Pancreas (tissue), 10 donors: Measurements from ENCODE around the gene CANT1. TPM values are rescaled to one million over a fixed set of nuclear protein-coding genes. Genes with fewer than 3 reads are reported as not detected.

Source experiments
- ATAC-seq, 4 donors: fragments of 200-7000 bp; cut with Tn5 transposase; one replicate each; pipeline versions ENCODE4 v1.8.0 to v1.9.1; 2020; ENCODE audit warnings: mild to moderate bottlenecking in 4 of 4, moderate library complexity in 4 of 4
- DNase-seq, 6 donors: peaks; one replicate each; pipeline ENCODE4 v3.0.0-alpha.2; 2020
- FAIRE-seq: peaks from 2 replicates; lab custom pipeline; 2012; peaks lifted over from hg19 to GRCh38; lab: Jason Lieb, UNC
- H3K27ac ChIP-seq, 4 donors: fragments of 200-600 bp; sonication (generic); 1 replicate in 3 of 4; 2 replicates in 1 of 4; pipeline versions ENCODE4 v1.5.0 to v1.8.0; 2020
- H3K27me3 ChIP-seq, 4 donors: fragments of 200-600 bp; one replicate each; pipeline ENCODE4 v1.8.0; 2021
- H3K36me3 ChIP-seq, 3 donors: fragments of 200-600 bp; sonication (generic) in 1 of 3; one replicate each; pipeline versions ENCODE4 v1.5.0 to v1.8.0; 2020 to 2021
- H3K4me1 ChIP-seq, 3 donors: fragments of 200-600 bp; one replicate each; pipeline ENCODE4 v1.8.0; 2021
- H3K4me3 ChIP-seq, 4 donors: fragments of 200-600 bp; sonication (generic) in 2 of 4; one replicate each; pipeline versions ENCODE4 v1.5.0 to v1.8.0; 2020 to 2021
- H3K9me3 ChIP-seq, 4 donors: fragments of 200-600 bp; one replicate each; pipeline ENCODE4 v1.8.0; 2021
- WGBS, 2 donors: extraction: QIAGEN DNeasy Blood & Tissue Kit; methylation state at CpG; one replicate each; pipeline ENCODE4 v1.1.7; 2013; 5-methylcytosine and 5-hydroxymethylcytosine counted together
- intact Hi-C, 3 donors: fragments of 100-400 bp; cut with DNase I; formaldehyde crosslinking; loops; one replicate each; pipeline versions ENCODE4 v1.11.1 to v1.14.2; 2022
- polyA plus RNA-seq, 2 donors: library from polyadenylated mRNA; stranded (reverse); fragments of 200-250 nt; gene quantifications; one replicate each; pipeline ENCODE4 v1.2.3, GENCODE V29; 2013
- total RNA-seq, 6 donors: library from RNA; stranded (reverse); fragmentation: NEBNext Ultra II Directional in 4 of 6; extraction: Animal tissue kit (Norgen Biotek cat#: 25700) in 4 of 6; gene quantifications; one replicate each; pipeline versions ENCODE4 v1.2.1 to v1.2.4, GENCODE V29; 2021 to 2023
- TF ChIP-seq, protein P1 (sequence below), 4 donors: fragments of 200-600 bp; sonication (generic) in 3 of 4; IDR thresholded peaks; one replicate each; pipeline versions ENCODE4 v1.5.0 to v1.8.0; 2021; ENCODE audit warnings: antibody characterized with exemption in 4 of 4
- donor health status: healthy with polysubstance abuse.
- donor health status: DM: no; HTN: no; CAD: no; lungs with moderate emphysema.
- donor health status: DM: no; HTN: no; CAD: no.
- donor health status: control.
- donor health status: control.
- donor health status: Bipolar disorder and iron deficiency.
- donor health status: DM: yes; HTN: yes; CAD: no.
- donor health status: DM: no; HTN: no; CAD: no.
- donor health status: DM: no; HTN: no; CAD: no.
- donor health status: DM: yes; HTN: yes; CAD: no.

The CANT1 gene
- total and polyA plus RNA-seq, 8 donors = 7.4 to 45.0 (median 25.5) TPM

DNA sequence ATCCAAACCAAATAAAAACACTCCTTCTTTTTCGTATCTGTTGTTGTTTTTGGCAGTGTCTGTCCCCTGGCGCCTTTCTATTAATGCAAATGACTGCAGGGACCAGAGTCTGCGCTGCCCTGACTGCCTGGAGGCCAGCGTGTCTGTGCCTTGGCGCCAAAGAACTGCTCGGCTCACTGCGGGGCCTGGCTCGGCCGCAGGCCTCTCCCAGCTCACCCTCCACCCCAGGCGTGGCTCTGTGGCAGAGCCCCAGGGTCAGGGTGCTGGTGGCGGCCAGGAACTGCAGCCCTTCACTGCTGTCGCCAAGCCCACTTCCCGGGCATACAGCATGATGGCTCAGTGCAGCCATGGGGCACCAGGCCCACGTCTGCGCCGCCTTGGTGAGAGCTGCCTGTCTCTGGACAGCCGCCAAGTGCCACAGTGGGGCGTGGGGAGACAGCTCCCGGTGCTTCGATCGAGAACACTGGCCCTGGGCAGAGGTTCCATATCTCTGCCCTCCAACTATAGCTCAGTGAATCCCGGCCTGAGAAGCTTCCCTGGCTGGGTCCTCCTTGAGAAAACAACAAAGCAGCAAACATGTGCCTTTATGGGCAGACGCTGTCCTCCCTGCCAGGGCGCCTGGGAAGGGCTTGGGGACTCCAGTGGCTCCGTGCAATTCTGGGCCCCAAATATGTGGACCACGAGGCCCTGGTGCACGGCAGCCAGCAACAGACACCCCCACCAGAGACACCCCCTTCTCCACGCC is 11.1 kb downstream of the CANT1 start:
- H3K36me3 ChIP-seq = peaks cover 0 to 17% (median 0%) of the 10 kb centered on the region in 3 donors
- no peak for FAIRE-seq
- H3K27me3 ChIP-seq = no peaks in the 10 kb centered on the region
- peak in 2 of 4 donors; percentile 9 to 24 for ATAC-seq
- no peak overlapping the region for H3K27ac ChIP-seq
- peaks cover 8 to 13% (median 10%) of the 10 kb centered on the region in 3 donors for H3K4me1 ChIP-seq
- no peak overlapping the region for H3K4me3 ChIP-seq
- peak in 4 of 6 donors; percentile 16 to 80 (median 61) for DNase-seq
- TF ChIP-seq, protein P1, sequence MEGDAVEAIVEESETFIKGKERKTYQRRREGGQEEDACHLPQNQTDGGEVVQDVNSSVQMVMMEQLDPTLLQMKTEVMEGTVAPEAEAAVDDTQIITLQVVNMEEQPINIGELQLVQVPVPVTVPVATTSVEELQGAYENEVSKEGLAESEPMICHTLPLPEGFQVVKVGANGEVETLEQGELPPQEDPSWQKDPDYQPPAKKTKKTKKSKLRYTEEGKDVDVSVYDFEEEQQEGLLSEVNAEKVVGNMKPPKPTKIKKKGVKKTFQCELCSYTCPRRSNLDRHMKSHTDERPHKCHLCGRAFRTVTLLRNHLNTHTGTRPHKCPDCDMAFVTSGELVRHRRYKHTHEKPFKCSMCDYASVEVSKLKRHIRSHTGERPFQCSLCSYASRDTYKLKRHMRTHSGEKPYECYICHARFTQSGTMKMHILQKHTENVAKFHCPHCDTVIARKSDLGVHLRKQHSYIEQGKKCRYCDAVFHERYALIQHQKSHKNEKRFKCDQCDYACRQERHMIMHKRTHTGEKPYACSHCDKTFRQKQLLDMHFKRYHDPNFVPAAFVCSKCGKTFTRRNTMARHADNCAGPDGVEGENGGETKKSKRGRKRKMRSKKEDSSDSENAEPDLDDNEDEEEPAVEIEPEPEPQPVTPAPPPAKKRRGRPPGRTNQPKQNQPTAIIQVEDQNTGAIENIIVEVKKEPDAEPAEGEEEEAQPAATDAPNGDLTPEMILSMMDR (IDR thresholded peaks at IDR 0.05) = no peak
- intact Hi-C loops = no loop called here
- no peaks in the 10 kb centered on the region for H3K9me3 ChIP-seq
- 88 to 89% methylated on average over 28 of the region's 28 CpGs for WGBS, 2 donors

DNA sequence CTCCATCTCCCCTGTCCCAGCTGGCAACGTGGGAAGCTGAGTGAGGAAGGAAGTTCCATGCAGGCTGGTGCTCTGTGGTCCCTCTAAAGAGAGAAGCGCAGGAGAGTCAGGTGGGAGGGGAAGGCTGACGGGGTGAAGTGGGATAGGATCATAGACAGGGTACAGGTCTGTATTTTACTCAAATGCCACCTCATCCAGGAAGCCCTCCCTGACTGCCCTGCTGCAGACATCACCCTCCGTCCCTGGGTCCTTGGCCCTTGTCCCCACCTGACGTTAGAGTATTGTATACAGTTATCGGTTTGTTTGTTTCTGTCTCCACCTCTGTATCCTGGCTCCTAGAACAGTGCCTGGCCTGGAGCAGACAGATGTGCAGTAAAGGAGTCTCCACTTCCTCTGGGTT is 11.7 kb downstream of the CANT1 start:
- Histone ChIP-seq H3K36me3 (peaks cover 0 to 17% (median 0%) of the 10 kb centered on the region in 3 donors), H3K9me3 (no peaks in the 10 kb centered on the region), H3K27me3 (no peaks in the 10 kb centered on the region), H3K27ac (no peak overlapping the region), H3K4me3 (no peak overlapping the region), H3K4me1 (peaks cover 8 to 13% (median 10%) of the 10 kb centered on the region in 3 donors)
- intact Hi-C loops = no loop called here
- DNase-seq (peak in 1 of 6 donors; percentile 7), ATAC-seq (no peak), FAIRE-seq (no peak)
- TF ChIP-seq, protein P1 (IDR thresholded peaks at IDR 0.05) = no peak
- 74 to 82% methylated on average over 6 of the region's 6 CpGs for WGBS, 2 donors

DNA sequence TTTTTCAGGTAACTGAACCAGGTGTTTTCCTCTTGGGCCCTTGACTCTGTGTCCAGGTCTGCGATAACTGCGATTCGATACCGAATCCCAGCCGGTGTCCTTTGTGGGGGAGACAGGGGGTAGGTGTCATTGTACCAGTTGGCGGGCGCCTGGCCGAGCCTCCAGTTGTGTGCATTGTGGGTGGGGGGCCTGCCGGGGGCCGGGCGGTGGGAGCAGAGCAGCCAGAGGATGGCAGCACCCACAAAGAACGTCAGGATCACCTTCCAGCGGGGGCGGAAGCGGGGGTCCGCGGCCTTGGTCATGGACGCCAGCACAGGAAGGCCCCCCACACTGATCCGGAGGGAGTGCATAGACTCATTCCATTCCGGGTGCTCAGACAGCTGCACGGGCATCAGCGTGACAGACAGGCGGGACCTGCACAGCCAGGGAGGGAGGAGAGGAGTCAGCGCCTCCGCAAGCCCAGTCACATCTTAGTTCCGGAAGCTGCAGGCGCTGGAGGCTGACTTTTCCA is 12.3 kb downstream of the CANT1 start:
- no peak overlapping the region for H3K4me3 ChIP-seq
- intact Hi-C loops = no loop called here
- TF ChIP-seq, protein P1 (IDR thresholded peaks at IDR 0.05) = no peak
- H3K27me3 ChIP-seq = no peaks in the 10 kb centered on the region
- no peaks in the 10 kb centered on the region for H3K9me3 ChIP-seq
- peaks cover 0 to 17% (median 0%) of the 10 kb centered on the region in 3 donors for H3K36me3 ChIP-seq
- peak in 4 of 6 donors; percentile 8 to 48 (median 24) for DNase-seq
- no peak for ATAC-seq
- no peak overlapping the region for H3K27ac ChIP-seq
- H3K4me1 ChIP-seq = peaks cover 8 to 13% (median 10%) of the 10 kb centered on the region in 3 donors
- FAIRE-seq = no peak
- whole genome bisulfite sequencing, 2 donors = 95 to 96% methylated on average over 26 to 27 of the region's 27 CpGs

DNA sequence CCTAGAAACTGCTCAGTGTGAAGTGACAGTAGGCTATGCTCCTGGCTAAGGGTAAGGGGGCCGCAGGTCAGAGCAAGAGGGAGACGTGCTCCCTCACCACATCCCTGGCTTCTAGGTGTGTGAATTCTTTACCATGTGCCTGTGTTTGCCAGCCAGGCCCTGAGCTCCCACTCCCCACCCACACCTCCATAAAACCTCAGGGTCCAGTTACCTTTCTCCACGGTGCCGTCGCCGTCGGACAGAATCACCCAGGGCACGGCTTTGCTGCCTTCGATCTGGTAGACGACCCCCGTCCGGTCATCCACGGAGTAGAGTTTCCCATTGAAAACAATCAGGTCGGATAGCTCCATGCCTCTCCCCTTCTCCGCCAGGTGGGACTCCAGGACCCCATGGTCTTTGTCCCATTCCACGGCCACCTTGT is 12.8 kb downstream of the CANT1 start:
- WGBS, 2 donors = 95 to 98% methylated on average over 16 of the region's 16 CpGs
- intact Hi-C loops = no loop called here
- peaks cover 8 to 13% (median 10%) of the 10 kb centered on the region in 3 donors for H3K4me1 ChIP-seq
- DNase-seq = peak in 3 of 6 donors; percentile 14 to 43 (median 36)
- H3K4me3 ChIP-seq = no peak overlapping the region
- TF ChIP-seq, protein P1 (IDR thresholded peaks at IDR 0.05) = no peak
- no peaks in the 10 kb centered on the region for H3K27me3 ChIP-seq
- no peaks in the 10 kb centered on the region for H3K9me3 ChIP-seq
- H3K27ac ChIP-seq = peak overlapping the region in 3 of 4 donors; percentile 3 to 39 (median 15)
- peaks cover 0 to 17% (median 0%) of the 10 kb centered on the region in 3 donors for H3K36me3 ChIP-seq
- no peak for FAIRE-seq
- no peak for ATAC-seq
